HCT116 (cell line): ENCODE results near the gene SHROOM3. TPM values are rescaled to one million over a fixed set of nuclear protein-coding genes. Genes with fewer than 3 reads are reported as not detected.

Source experiments
- ATAC-seq: fragments of 200-7000 bp; cut with Tn5 transposase; 2 replicates; pipeline ENCODE4 v1.9.1; 2020; ENCODE audit warnings: mild to moderate bottlenecking, moderate library complexity
- BruUV-seq: library from RNA; stranded (reverse); fragments of 400-500 nt; replicated peaks from 2 replicates; lab custom pipeline; 2021; lab: Mats Ljungman, UMichigan
- CTCF ChIA-PET: fragments of 300-600 bp; sonication (Branson Sonifier 250); formaldehyde crosslinking; loops from one replicate; lab custom pipeline; 2021; ENCODE audit warnings: antibody characterized with exemption; lab: Charles Lee
- POLR2A ChIA-PET: fragments of 300-600, 350-600 bp; sonication (Branson Sonifier 250); formaldehyde crosslinking; loops from one replicate; lab custom pipeline; 2021; ENCODE audit warnings: antibody characterized with exemption; lab: Charles Lee
- RAD21 ChIA-PET, 2 experiments: fragments of 300-600 bp; sonication (Branson Sonifier 250); formaldehyde crosslinking; loops; one replicate each; lab custom pipeline; 2023; ENCODE audit warnings: low total read pairs in 2 of 2; ENCODE audit not compliant: uncharacterized antibody in 2 of 2, unreplicated experiment in 2 of 2, low non-redundant PET in 1 of 2; lab: Charles Lee
- DNase-seq: peaks from one replicate; pipeline ENCODE4 v3.0.0-alpha.2; 2010; ENCODE audit warnings: low read depth, low spot score
- H2AFZ ChIP-seq: fragments of 200-600 bp; shearing (Covaris generic), sonication (generic); 2 replicates; pipeline ENCODE4 v1.6.1; 2017; ENCODE audit warnings: low read depth, mixed run types, mixed read lengths, antibody characterized with exemption, low read length; ENCODE audit not compliant: poor library complexity, severe bottlenecking
- H3K27ac ChIP-seq: 2 replicates; pipeline ENCODE4 v1.5.1; 2012; ENCODE audit warnings: low read depth, low read length
- H3K27me3 ChIP-seq: fragments of 200-600 bp; sonication (generic); 2 replicates; pipeline ENCODE4 v1.6.1; 2016; ENCODE audit warnings: mixed run types, low read length, mixed read lengths; ENCODE audit not compliant: insufficient read depth
- H3K36me3 ChIP-seq, 2 experiments: fragments of 200-500 bp in 1 of 2; fragments of 200-600 bp in 1 of 2; sonication (Bioruptor generic) in 1 of 2; sonication (generic) in 1 of 2; 2 replicates each; pipeline versions ENCODE4 v1.5.1 to v1.6.1; 2014 to 2016; ENCODE audit warnings: low read length in 2 of 2, inconsistent platforms in 1 of 2, mixed read lengths in 1 of 2, mixed run types in 1 of 2; ENCODE audit not compliant: insufficient read depth in 2 of 2, control insufficient read depth in 1 of 2
- H3K4me1 ChIP-seq, 2 experiments: fragments of 200-600 bp in 1 of 2; sonication (generic) in 1 of 2; 2 replicates each; pipeline versions ENCODE4 v1.5.1 to v1.6.1; 2012 to 2017; ENCODE audit warnings: low read length in 2 of 2, inconsistent platforms in 1 of 2, mild to moderate bottlenecking in 1 of 2, mixed read lengths in 1 of 2, mixed run types in 1 of 2, moderate library complexity in 1 of 2; ENCODE audit not compliant: insufficient read depth in 2 of 2, control insufficient read depth in 1 of 2
- H3K4me2 ChIP-seq: fragments of 200-600 bp; sonication (generic); 2 replicates; pipeline ENCODE4 v1.6.1; 2017; ENCODE audit warnings: mixed run types, low read length, mixed read lengths
- H3K4me3 ChIP-seq, 2 experiments: fragments of 200-600 bp in 1 of 2; sonication (generic) in 1 of 2; replicated peaks in 1 of 2; 2 replicates each; pipeline ENCODE4 v1.5.1; 2011 to 2016; ENCODE audit warnings: low read length in 2 of 2, control low read depth in 1 of 2, low read depth in 1 of 2, mild to moderate bottlenecking in 1 of 2, mixed read lengths in 1 of 2, mixed run types in 1 of 2
- H3K79me2 ChIP-seq: fragments of 200-600 bp; sonication (generic); 2 replicates; pipeline ENCODE4 v1.6.1; 2017; ENCODE audit warnings: mild to moderate bottlenecking, mixed run types, low read length, moderate library complexity, mixed read lengths; ENCODE audit not compliant: insufficient read depth
- H3K9ac ChIP-seq: fragments of 200-600 bp; sonication (generic); 2 replicates; pipeline ENCODE4 v1.6.1; 2016; ENCODE audit warnings: low read length, mixed read lengths
- H3K9me2 ChIP-seq: fragments of 200-600 bp; sonication (generic), shearing (Covaris generic); 2 replicates; pipeline ENCODE4 v1.6.1; 2017; ENCODE audit warnings: mixed run types, mild to moderate bottlenecking, moderate library complexity; ENCODE audit not compliant: insufficient read depth
- H3K9me3 ChIP-seq, 2 experiments: fragments of 200-500 bp in 1 of 2; fragments of 200-600 bp in 1 of 2; sonication (Bioruptor generic) in 1 of 2; sonication (generic) in 1 of 2; 2 replicates each; pipeline ENCODE4 v1.6.1; 2014 to 2017; ENCODE audit warnings: low read length in 2 of 2, mixed read lengths in 2 of 2, inconsistent platforms in 1 of 2, low read depth in 1 of 2, mild to moderate bottlenecking in 1 of 2, mixed run types in 1 of 2, moderate library complexity in 1 of 2; ENCODE audit not compliant: control insufficient read depth in 1 of 2, insufficient read depth in 1 of 2
- H4K20me1 ChIP-seq: fragments of 200-600 bp; sonication (generic), shearing (Covaris generic); 2 replicates; pipeline ENCODE4 v1.6.1; 2017; ENCODE audit warnings: mixed run types, mild to moderate bottlenecking, moderate library complexity; ENCODE audit not compliant: insufficient read depth
- ATF3 ChIP-seq: IDR thresholded peaks from 2 replicates; pipeline ENCODE4 v1.6.1; 2012
- CBX3 ChIP-seq: IDR thresholded peaks from 2 replicates; pipeline ENCODE4 v1.6.1; 2012; ENCODE audit warnings: low read depth
- CEBPB ChIP-seq: IDR thresholded peaks from 2 replicates; pipeline ENCODE4 v1.6.1; 2012; ENCODE audit warnings: low read depth
- CTCF ChIP-seq, 3 experiments: fragments of 200-600 bp in 1 of 3; sonication (generic) in 1 of 3; IDR thresholded peaks in 2 of 3; conservative IDR thresholded peaks in 1 of 3; 2 replicates each; pipeline ENCODE4 v1.5.1; 2012 to 2017; ENCODE audit warnings: low read depth in 2 of 3, low read length in 2 of 3, antibody characterized with exemption in 1 of 3, borderline replicate concordance in 1 of 3, control low read depth in 1 of 3, mild to moderate bottlenecking in 1 of 3, mixed read lengths in 1 of 3, mixed run types in 1 of 3, moderate library complexity in 1 of 3; ENCODE audit not compliant: insufficient read depth in 1 of 3
- EGR1 ChIP-seq: IDR thresholded peaks from 2 replicates; pipeline ENCODE4 v1.6.1; 2012; ENCODE audit warnings: low read depth
- ELF1 ChIP-seq: IDR thresholded peaks from 2 replicates; pipeline ENCODE4 v1.6.1; 2012; ENCODE audit warnings: low read depth, borderline replicate concordance
- EZH2 ChIP-seq: fragments of 200-600 bp; sonication (generic); IDR thresholded peaks from 2 replicates; pipeline ENCODE4 v1.6.1; 2017; ENCODE audit warnings: antibody characterized with exemption, mixed run types
- FOSL1 ChIP-seq: IDR thresholded peaks from 2 replicates; pipeline ENCODE4 v1.6.1; 2012; ENCODE audit warnings: low read depth
- MAX ChIP-seq: IDR thresholded peaks from 2 replicates; pipeline ENCODE4 v1.6.1; 2012
- POLR2A ChIP-seq: IDR thresholded peaks from 2 replicates; pipeline ENCODE4 v1.7.0; 2011; ENCODE audit warnings: borderline replicate concordance; ENCODE audit not compliant: insufficient read depth, insufficient read length; ENCODE audit errors: extremely low read depth
- RAD21 ChIP-seq: IDR thresholded peaks from 2 replicates; pipeline ENCODE4 v1.6.1; 2012; ENCODE audit warnings: low read depth, mild to moderate bottlenecking
- REST ChIP-seq: IDR thresholded peaks from 2 replicates; pipeline ENCODE4 v1.6.1; 2012; ENCODE audit warnings: low read depth
- SP1 ChIP-seq: IDR thresholded peaks from 2 replicates; pipeline ENCODE4 v1.6.1; 2012; ENCODE audit warnings: low read depth
- SRF ChIP-seq: IDR thresholded peaks from 2 replicates; pipeline ENCODE4 v1.6.1; 2012; ENCODE audit warnings: low read depth
- TCF7L2 ChIP-seq: IDR thresholded peaks from 2 replicates; pipeline ENCODE4 v1.7.0; 2011; ENCODE audit warnings: borderline replicate concordance, inconsistent platforms; ENCODE audit not compliant: insufficient read depth, insufficient read length; ENCODE audit errors: extremely low read depth
- YY1 ChIP-seq: IDR thresholded peaks from 2 replicates; pipeline ENCODE4 v1.6.1; 2011; ENCODE audit warnings: low read length, low read depth, moderate library complexity, mild to moderate bottlenecking; ENCODE audit not compliant: insufficient replicate concordance; ENCODE audit errors: extremely low read depth
- ZBTB33 ChIP-seq: IDR thresholded peaks from 2 replicates; pipeline ENCODE4 v1.6.1; 2011; ENCODE audit warnings: mild to moderate bottlenecking, low read length, moderate library complexity; ENCODE audit not compliant: insufficient replicate concordance; ENCODE audit errors: extremely low read depth
- intact Hi-C: fragments of 100-400 bp; cut with micrococcal nuclease; formaldehyde crosslinking; loops from 2 replicates; pipeline ENCODE4 v1.10.0; 2022
- total RNA-seq: library from RNA; stranded (reverse); gene quantifications from one replicate; pipeline ENCODE4 v1.2.1, GENCODE V29; 2021; ENCODE audit not compliant: unreplicated experiment

The SHROOM3 gene
- total RNA-seq, 1 experiment from 2014 or later = 22.5 TPM

- TF ChIP-seq SP1 (no peak), EZH2 (no peak), REST (no peak), ELF1 (no peak)
- TF ChIP-seq, all 23 proteins: peak for 0
Measured at GRCh38 chr4:76388160-76388908, 46.7 kb upstream of the SHROOM3 start (continued).

- intact Hi-C loops = no loop called here
- DNase-seq = no peak
- Histone ChIP-seq H3K27ac (no peak overlapping the region), H3K9me3 (no peaks in the 10 kb centered on the region), H3K36me3 (no peaks in the 10 kb centered on the region), H2AFZ (no peak overlapping the region), H3K9me2 (no peaks in the 10 kb centered on the region), H3K4me3 (no peak overlapping the region), H3K4me1 (no peaks in the 10 kb centered on the region), H3K4me2 (no peak overlapping the region), H3K27me3 (no peaks in the 10 kb centered on the region), H3K79me2 (no peaks in the 10 kb centered on the region), H4K20me1 (no peaks in the 10 kb centered on the region), H3K9ac (no peak overlapping the region)
- BruUV-seq = no TSS peak
- CTCF ChIA-PET = no interaction called here
- no peak for ATAC-seq
- POLR2A ChIA-PET = no interaction called here
- RAD21 ChIA-PET = no interaction called here
- TF ChIP-seq CTCF (IDR thresholded peaks at IDR 0.05 in 2 of 3, conservative IDR thresholded peaks at IDR 0.05 in 1 of 3; ENCODE audit: borderline replicate concordance in 1 of 3, insufficient read depth in 1 of 3, low read depth in 2 of 3, low read length in 2 of 3) = no peak
- TF ChIP-seq ZBTB33 = no peak
- TF ChIP-seq CEBPB = no peak
- no peak for TF ChIP-seq ELF1
- no peak for TF ChIP-seq TCF7L2
- TF ChIP-seq RAD21 = no peak
- no peak for TF ChIP-seq ATF3
- TF ChIP-seq YY1 = no peak
- no peak for TF ChIP-seq EZH2
- no peak for TF ChIP-seq SRF
- TF ChIP-seq CBX3 = no peak
- TF ChIP-seq FOSL1 = no peak
- no peak for TF ChIP-seq EGR1
- no peak for TF ChIP-seq POLR2A
- TF ChIP-seq MAX = no peak
Measured at GRCh38 chr4:76401654-76402053, 33.4 kb upstream of the SHROOM3 start.
